HG03457 (cell line): ENCODE measurements around the gene GLRX5.

ENCODE experiments used
- ATAC-seq: cut with Tn5 transposase; IDR thresholded peaks from one replicate; pipeline ENCODE4 v1.9.1; 2021; ENCODE audit warnings: moderate number of reproducible peaks; ENCODE audit not compliant: unreplicated experiment

Gene GLRX5

DNA sequence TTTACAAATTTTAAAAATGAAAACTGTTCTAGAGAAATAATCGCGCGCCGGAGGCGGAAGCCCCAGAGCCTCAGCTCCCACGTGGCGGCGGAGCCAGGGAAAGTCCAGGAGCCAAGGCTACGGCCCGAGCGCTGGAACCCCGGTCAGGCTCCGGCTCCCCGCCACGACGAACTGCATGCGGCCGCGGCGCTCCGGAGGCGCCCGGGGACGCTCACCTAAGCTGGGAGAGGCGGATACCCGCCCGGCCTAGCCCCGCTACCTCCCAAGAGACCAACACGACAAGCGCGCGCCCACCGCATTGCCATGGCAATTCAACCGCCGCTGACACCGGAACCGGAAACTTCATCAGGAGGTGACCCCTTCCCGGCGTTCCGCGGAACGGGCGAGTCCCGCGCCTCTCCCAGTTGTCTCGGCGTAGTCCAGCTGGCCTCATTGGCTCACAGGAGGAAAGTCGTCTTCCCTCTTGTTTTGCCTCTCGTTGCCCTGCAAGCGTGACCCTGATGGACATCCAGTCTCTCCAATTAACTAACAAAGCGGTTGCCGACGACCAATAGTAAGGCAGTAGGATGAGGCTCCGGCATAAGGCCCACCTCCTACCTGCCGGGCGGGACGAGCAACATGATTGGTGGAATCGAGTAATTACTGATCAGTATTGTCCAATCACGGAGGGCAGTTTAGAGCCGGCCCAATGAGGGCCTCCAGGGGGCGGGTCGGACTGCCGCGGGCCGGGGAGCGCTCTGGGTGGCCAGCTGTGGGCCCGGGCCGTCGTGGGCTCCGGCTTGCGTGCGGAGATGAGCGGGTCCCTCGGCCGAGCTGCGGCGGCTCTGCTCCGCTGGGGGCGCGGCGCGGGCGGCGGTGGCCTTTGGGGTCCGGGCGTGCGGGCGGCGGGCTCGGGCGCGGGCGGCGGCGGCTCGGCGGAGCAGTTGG is at the start of gene GLRX5:
GLRX5 (plus strand) TSS at position 752 of the 927 bp plus-strand sequence; CDS start at position 792, 40 bp downstream.
- ATAC-seq: peak; percentile 85

DNA sequence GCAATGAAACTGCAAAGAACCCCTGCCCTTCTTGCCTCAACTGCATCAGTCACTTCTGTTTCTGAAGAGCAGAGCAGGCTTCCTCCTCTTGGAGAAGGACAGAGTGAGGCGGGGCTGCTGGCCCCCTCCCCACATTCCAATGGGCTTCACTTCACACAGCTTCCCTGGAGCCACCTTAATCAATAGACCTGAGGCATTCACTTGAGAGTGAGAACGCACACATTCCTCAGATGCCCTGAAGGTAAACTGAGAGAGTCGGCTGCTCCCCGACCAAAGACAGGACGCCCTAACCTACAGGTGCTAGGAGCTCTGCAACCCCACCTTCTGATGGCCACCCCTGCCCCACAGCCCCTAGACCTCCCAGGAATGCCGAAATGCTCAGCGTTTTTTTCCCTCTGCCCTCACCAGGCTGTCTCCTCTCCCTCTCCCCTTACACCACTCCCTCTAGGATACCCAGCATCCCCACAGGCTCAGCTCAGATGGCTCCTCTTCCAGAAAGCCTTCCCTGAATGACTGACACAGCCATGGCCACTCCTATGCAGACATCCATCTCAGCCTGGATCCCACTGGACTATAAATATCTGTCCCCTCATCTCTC is 49.5 kb upstream of the GLRX5 start:
- no peak for ATAC-seq

DNA sequence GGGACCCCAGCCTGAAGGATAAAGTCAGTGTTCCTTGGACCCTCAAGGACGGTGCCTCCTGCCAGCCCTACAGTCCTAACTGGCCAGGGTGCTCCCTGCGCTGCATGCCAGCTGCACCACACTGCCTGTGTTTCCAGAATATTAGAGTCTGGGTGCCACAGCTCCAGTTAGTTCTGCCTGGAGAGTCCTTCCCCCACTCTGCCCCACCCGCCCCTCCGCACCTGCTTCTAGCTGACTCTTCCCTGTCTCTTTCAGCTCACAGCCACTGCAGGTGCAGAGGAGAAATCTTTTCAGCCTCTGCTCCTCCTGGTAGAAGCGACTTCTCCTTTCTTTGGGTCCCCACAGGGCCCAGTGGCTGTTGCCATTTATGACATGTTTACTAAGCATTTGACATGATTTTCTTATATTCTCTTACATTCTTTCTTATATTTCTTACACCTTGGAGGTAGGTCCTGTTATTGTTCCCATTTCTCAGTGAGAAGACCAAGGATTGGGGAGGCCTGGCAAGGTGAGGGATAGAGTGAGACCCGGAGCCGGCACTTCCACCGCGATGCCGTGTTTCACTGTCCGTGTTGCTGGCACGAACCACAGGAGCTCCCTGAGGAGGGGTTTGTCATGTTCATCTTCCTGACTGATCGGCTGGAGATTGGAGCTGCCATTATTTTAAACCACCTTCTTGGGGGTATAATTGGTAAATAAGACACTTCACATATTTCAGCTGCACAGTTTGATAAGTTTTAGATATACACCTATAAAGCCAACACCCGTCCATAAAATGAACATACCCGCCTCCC is 47.8 kb upstream of the GLRX5 start:
- no peak for ATAC-seq

DNA sequence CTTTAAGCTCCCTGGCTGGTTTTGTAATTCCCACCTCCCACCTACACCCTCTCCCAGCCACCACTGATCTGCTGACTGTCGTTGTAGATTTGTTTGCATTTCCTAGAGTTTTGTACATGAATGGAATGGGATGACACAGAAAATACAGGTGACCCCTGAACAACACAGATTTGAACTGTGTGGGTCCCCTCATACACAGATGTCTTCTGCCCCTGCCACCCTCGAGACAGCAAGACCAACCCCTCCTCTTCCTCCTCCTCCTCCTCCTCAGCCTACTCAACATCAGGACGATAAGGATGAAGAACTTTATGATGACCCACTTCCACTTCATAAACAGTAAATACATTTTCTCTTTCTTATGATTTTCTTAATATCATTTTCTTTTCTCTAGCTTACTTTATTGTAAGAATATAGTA is 47.2 kb upstream of the GLRX5 start:
- no peak for ATAC-seq

DNA sequence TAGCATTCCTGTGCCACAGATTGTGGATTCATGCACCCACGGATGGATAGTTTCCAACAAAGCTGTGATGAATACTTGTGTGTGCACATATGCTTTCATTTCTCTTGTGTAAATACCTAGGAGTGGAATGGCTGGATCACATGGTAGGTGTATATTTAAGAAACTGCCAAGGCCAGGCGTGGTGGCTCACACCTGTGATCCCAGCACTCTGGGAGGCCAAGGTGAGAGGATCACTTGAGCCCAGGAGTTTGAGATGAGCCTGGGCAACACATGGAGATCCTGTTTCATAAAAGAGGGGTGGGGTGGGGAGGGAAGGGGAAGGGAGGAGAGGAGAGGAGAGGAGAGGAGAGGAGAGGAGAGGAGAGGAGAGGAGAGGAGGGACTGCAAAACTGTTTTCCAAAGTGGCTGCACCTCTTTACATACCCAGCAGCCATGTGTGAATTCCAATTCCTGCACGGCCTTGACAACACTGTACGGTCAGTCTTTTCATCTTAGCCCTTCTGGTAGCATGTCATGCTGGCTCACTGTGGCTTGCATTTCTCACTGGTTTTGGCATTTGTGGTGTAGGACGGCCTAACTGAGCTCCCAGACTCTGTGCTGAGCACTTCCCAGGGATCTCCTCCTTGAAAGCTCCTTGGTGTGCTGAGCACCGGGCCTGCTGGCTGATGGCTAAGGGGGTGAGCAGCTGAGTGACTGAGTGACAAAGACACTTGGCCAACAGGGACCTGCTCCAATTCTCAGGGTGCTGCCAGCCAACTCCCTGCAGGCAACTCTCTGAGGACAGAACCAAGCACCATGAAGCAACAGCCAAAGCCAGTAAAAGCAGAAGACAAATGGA is 46.3 kb upstream of the GLRX5 start:
- ATAC-seq: no peak

DNA sequence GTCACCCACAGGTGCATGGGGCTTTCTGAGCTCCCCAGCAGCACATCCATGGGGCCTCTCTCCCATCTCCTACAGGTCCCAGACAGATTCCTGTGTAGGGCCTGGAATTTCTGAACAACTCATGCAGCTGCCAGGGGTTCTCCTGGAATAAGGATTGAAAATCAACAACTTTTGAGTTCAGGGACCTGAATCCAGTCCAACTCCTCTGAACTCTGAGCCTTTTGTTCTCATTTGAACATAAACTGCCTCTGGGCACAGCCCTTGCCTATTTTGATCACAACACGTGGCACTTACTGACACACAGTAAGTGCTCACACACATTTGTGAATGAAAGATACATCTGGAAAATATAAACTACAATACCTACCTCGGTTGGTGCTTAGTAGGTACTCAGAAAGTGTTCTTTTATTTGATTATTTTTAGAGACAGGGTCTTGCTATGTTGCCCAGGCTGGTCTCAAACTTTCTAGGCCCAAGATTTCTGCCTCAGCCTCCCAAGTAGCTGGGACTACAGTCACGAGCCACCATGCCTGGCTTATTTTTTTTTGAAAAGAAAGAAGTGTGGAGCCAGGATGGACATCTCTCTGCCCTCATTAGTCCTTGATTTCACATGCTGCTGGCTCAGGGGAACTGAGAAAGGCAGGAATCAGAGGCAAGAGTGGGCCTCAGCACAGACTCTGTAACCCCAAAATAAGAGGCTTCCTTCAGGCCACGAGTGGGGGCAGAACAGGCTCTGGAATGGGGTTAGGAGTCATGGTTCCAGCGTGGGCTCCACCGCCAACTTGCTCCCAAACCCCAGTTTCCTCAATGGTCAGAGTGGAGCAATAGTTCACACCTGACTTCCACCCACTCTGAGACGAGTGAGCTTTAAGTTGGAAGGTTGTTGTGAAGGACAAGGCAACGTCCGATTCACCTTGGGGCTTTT is 45.4 kb upstream of the GLRX5 start:
- ATAC-seq: no peak

DNA sequence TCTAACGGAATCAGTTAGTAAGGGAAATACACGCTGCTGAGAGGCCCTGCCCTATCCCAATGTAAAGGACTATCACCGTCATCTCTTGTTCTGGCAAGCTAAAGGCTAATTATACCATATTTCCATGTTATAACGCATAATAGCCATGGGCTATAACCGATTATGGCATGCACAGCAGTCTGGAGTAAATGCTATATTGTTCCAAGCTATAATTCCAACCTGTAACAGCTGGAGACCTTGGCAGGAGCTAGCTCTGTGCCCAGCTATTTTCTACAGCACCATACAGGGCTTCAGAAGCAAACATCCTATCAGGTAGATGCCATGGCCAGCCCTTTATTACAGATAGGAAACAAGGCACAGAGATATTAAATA is 44.7 kb upstream of the GLRX5 start:
- no peak for ATAC-seq

DNA sequence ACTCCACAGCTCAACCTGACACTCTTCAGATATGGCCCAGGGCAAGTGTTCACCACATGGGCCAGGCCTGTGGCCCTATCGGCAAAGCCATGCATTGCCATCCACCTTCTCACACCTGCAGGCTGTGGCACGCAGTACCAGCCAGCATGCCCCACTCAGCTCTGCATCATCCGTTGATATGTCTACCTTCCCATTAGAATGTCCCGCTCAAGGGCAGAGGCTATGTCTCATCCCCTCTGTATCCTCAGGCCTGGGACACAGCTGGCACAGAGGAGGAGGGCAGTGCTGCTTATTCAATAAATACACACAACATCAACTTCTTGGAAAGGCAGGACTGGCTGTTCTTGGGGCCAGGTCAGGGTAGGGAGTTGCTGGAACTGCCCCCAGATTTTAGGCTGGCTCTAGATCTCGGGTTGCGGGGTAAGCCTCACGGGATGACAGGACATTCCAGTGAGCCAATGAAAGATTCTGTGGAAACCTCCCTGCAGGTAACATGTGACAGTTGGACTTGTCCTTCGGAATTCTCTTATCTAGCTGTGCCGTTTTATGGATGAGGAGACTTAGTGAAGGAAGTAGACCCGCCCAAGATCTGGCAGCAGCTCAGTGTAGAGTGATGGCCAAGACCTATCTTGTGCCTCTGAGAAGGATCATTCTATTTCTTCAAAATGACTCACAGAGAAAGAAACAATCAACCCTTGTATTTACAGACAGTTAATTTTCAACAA is 44.0 kb upstream of the GLRX5 start:
- ATAC-seq: no peak

DNA sequence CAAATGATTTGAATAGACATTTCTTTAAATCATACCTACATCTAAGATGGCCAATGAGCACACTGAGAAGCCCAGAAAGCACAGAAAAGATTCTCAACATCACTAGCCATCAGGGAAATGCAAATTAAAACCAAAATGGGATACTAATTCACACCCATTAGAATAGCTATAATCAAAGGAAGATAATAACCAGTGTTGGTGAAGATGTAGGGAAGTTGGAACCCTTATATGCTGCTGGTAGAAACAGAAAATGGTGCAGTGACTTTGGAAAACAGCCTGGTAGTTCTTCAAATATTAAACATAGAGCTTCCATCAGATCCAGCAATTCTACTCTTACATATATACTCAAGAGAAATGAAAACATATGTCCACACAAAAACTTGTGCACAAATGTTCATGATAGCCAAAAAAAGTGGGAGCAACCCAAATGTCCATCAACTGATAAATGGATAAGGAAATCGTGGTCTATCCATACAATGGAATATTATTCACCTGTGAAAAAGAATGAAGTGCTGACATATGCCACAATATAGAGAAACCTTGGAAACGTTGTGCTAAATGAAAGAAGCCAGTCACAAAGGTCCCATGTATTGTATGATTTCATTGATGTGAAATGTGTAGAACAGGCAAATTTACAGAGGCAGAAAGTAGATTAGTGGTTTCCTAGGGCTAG is 42.8 kb upstream of the GLRX5 start:
- ATAC-seq: no peak

DNA sequence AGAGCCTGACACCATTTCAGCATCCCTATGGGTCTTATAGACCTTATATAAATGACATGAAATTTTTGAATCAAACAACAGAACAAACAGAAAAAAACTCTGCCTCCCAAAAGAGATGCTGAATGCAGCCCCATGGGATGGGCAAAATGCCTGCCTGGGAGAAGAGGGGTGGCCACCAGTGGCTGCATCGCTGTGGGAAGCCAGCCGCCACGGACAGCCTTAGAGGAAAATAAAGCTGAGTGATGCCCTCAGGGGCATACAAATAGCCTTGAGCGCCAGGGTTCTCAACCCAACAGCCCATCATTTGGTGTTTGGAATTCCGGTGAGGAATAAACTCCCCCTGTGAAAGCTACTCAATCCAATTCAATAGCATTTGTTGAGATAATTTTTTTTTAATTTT is 41.3 kb upstream of the GLRX5 start:
- no peak for ATAC-seq

DNA sequence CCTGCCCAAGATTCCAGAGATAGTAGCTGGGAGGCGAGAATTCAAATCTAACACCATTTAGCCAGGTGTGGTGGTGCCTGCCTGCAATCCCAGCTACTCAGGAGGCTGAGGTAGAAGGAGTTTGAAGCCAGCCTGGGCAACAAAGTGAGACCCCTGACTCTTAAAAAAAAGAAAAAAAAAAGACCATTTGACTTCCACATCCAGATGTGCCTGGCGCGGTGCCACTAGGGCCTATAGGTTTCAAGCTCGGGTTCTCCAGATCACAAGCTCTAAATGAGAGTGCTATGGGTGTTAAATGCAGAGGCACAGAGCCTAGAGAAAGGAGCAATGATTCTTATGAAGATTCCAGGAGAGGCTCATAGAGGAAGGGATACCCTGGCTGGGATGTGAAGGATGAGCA is 40.9 kb upstream of the GLRX5 start:
- no peak for ATAC-seq

DNA sequence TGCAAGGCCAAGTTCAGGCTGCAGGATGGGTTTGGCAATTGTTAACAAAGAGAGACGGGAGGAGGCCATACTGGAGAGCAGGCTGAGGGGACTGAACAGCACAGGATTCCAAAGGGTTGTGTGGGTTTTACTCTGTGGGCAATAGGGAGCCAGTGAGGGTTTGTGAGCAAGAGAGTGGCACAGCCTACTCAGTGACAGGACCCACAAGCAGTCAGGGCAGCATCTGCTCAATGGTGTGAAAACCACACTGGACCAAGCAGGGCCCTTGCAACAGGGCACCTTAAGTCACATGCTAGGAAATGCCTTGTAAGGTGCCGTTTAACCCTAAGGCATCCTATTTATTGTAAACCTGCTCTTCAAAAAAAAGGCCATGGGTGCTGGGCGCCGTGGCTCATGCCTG is 40.4 kb upstream of the GLRX5 start:
- ATAC-seq: no peak

DNA sequence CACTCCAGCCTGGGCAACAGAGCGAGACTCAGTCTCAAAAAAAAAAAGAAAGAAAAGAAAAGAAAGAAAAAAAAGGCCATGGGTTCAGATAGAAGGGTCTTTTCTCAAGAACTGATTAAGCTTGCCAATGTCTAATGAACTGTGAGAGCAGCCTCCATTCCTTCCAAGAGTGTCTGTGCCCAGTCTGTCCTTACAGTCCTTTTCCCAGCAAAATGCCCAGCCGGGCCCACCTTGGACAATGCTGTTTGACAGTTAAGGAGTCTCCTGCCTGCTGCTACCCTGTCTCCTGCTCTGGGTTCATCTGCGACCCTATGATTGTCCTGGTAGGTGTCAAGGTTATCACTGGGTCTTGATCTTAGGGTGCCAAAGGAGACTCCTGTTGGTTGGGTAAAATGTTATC is 39.8 kb upstream of the GLRX5 start:
- peak; percentile 2 for ATAC-seq

DNA sequence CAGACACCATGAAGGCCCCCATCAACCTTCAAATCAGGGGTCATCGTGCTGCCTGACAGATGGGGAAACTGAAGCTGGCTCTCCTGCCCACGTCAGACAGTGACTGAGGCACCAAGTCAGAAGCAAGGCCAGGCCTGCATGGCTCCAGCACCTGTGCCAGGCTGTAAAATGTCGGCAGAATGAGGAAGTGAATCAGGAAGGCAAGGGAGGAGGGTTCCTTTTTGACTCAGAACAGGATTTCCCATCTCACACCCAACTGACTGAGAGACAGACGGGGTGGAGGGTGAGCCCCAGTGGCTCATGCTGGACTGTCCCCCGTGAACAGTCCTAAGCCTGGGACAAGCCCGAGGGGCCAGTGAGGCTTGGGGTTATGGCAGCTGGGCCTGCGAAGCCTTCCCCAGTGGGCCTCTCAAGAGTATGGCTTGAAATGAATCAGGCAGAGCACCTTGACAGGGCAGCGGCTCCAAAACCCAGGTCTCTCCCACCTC is 39.3 kb upstream of the GLRX5 start:
- ATAC-seq: peak; percentile 77

DNA sequence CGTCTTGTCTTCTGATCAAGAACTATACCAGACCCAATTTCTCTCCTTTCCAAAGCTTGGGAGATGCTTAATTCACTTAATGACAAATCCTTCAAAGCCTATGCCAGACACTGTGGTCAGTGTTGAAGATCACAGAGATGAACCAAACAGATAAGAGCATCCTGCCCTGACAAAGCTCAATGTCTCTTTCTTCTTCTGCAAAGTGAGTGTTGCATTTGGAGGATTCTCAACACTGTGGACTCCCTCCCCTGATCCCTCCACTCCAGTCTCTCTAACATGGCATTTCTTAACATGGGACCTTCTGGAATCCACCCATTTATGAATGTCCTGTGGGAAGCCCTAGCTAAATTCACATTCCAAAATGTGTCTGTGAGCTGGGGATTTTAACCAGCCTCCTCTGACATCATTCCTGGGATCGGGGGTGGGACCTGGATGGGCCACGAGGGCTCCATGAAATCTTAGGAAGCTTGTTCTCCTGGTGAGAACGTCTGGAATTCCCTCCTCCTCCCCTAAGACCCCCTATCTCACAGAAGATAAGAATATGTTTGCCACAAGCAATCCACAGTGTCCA is 38.7 kb upstream of the GLRX5 start:
- ATAC-seq: peak; percentile 17

DNA sequence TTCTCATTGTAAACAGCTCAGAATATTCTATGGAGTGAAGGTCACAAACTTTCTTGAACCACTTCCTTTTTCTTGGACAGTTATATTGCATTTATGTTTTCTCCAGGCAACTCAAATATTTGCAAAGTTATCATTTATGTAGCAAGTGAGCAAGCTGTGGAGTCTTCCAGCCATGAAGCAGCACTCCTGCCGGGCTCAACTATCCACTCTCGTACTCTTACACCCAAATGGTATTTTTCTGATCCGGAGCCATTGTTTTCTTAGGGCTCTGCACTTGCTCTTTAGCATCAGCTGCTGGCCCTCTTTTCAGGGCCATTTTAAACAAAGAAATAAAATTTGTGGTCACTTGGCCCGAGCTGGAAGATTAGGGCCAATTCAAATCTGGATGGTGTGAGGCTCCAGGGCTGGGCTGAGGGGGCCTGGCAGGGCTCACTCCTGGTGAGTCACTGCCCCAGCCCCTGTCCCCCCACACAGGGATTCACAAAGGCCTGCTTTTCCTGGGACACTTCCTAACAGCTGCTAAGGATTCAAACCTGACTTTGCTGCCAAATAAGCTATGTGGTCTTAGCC is 38.1 kb upstream of the GLRX5 start:
- ATAC-seq: no peak

DNA sequence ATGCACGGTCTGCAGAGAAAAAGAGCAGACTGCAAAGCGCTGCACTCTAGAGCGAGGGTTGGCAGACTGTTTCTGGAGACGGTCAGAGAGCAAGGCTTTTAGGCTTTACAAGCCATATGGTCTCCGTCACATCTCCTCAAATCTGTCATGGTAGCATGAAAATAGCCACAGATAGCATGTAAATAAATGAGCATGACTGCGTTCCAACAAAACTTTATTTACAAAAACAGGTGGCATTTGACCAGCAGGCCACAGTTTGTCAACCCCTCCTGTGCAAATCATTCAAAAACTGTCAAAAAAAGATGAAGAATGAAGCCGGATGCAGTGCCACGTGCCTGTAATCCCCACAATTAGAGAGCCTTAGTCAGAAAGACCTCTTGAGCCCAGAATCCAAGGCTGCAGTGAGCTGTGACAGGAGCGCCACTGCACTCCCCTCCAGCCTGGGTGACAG is 37.3 kb upstream of the GLRX5 start:
- ATAC-seq: no peak
